ENCODE results near the gene MGST2.

DNA sequence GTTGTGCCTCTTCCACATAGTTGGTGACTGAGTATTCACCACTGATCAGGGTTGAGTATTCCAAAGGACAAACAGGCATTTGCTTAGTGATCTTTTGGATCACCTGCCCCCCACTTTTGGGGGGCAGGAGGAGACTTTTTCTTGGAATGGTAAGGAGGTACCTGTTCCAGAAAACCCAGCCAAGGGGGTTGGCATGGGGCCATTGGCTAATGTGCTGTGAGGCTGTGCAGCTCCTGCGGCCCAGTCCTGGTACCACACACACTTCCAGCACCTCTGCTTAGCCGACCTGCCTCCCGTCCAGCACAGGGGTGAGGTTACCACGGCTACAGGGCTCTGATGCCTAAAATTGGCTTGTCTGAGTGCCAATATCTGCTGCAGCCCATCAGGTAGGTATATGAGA, 40.1 kb upstream of the MGST2 start:
- TF ChIP-seq, protein P1, sequence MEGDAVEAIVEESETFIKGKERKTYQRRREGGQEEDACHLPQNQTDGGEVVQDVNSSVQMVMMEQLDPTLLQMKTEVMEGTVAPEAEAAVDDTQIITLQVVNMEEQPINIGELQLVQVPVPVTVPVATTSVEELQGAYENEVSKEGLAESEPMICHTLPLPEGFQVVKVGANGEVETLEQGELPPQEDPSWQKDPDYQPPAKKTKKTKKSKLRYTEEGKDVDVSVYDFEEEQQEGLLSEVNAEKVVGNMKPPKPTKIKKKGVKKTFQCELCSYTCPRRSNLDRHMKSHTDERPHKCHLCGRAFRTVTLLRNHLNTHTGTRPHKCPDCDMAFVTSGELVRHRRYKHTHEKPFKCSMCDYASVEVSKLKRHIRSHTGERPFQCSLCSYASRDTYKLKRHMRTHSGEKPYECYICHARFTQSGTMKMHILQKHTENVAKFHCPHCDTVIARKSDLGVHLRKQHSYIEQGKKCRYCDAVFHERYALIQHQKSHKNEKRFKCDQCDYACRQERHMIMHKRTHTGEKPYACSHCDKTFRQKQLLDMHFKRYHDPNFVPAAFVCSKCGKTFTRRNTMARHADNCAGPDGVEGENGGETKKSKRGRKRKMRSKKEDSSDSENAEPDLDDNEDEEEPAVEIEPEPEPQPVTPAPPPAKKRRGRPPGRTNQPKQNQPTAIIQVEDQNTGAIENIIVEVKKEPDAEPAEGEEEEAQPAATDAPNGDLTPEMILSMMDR (conservative IDR thresholded peaks at IDR 0.05; ENCODE audit: low read depth in 2 of 2), result no peak
- TF ChIP-seq EZH2 (IDR thresholded peaks at IDR 0.05; ENCODE audit: low read depth, unreplicated experiment), result no peak
- TF ChIP-seq POLR2AphosphoS5 (IDR thresholded peaks at IDR 0.05; ENCODE audit: low read depth), result no peak
- no peak for TF ChIP-seq EZH2phosphoT487 (IDR thresholded peaks at IDR 0.05; ENCODE audit: unreplicated experiment)
- TF ChIP-seq, protein P2, sequence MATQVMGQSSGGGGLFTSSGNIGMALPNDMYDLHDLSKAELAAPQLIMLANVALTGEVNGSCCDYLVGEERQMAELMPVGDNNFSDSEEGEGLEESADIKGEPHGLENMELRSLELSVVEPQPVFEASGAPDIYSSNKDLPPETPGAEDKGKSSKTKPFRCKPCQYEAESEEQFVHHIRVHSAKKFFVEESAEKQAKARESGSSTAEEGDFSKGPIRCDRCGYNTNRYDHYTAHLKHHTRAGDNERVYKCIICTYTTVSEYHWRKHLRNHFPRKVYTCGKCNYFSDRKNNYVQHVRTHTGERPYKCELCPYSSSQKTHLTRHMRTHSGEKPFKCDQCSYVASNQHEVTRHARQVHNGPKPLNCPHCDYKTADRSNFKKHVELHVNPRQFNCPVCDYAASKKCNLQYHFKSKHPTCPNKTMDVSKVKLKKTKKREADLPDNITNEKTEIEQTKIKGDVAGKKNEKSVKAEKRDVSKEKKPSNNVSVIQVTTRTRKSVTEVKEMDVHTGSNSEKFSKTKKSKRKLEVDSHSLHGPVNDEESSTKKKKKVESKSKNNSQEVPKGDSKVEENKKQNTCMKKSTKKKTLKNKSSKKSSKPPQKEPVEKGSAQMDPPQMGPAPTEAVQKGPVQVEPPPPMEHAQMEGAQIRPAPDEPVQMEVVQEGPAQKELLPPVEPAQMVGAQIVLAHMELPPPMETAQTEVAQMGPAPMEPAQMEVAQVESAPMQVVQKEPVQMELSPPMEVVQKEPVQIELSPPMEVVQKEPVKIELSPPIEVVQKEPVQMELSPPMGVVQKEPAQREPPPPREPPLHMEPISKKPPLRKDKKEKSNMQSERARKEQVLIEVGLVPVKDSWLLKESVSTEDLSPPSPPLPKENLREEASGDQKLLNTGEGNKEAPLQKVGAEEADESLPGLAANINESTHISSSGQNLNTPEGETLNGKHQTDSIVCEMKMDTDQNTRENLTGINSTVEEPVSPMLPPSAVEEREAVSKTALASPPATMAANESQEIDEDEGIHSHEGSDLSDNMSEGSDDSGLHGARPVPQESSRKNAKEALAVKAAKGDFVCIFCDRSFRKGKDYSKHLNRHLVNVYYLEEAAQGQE (IDR thresholded peaks at IDR 0.05; ENCODE audit: unreplicated experiment), result no peak
- TF ChIP-seq NANOG (IDR thresholded peaks at IDR 0.05; ENCODE audit: borderline replicate concordance), result no peak
- no peak for TF ChIP-seq ETS1 (IDR thresholded peaks at IDR 0.05)
- TF ChIP-seq ZNF331 (CRISPR knock-in tag; IDR thresholded peaks at IDR 0.05; ENCODE audit: low read depth), result no peak
- TF ChIP-seq JUNB (IDR thresholded peaks at IDR 0.05; ENCODE audit: unreplicated experiment), result no peak
- TF ChIP-seq ZNF114 (CRISPR knock-in tag; IDR thresholded peaks at IDR 0.05), result no peak
- no peak for TF ChIP-seq CREB1 (CRISPR knock-in tag; IDR thresholded peaks at IDR 0.05; ENCODE audit: low read depth)
- TF ChIP-seq ZNF462 (CRISPR knock-in tag; IDR thresholded peaks at IDR 0.05), result no peak
- no peak for TF ChIP-seq STAT1 (IDR thresholded peaks at IDR 0.05; ENCODE audit: unreplicated experiment)

Data from GM23338 (cell line).